Ammon's horn (tissue), 1 donor: ENCODE data around the gene SGCB.

Experiments
- DNase-seq: peaks from one replicate; pipeline ENCODE4 v3.0.0-alpha.2; 2016; ENCODE audit warnings: low spot score

The SGCB gene

DNA sequence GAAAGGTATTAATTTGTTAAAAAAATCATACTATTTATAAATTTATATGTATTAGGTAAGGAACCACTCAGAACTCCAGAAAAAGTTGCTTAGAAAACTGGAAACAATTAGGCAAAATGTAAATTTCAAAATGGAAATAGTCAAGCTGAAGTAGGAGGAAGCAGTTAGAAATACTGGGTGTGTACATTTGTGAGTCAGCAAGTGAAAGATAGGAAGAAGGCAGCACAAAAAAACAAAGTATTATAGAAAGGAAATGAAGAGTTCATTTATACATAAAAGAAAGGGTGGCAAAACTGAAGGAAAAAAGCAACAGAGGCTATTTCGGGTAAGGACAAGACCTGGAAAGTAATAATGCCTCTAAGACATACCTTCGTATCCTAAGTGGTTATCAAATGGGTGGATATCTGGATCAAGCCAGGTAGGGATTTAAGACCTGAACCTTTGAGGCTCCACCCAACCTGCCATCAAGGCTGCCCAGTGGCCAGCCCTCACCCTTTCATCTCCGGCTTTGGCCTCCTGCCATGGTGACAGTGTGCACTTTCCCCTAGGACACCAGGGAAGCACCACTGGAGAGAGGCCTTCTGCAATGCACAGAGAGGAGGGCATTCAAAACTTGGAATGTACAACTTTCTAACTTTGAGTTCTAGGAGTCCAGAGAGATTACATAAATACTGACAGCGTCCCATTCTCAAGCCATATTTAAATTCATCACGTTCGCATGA lies 18.0 kb downstream of the SGCB start, which contains the start of gene LRRC66:
TSS of gene LRRC66 (minus strand) at position 428 of the 722 bp plus-strand sequence. CDS start 2,750 bp downstream, outside the sequence.
- no peak for DNase-seq

DNA sequence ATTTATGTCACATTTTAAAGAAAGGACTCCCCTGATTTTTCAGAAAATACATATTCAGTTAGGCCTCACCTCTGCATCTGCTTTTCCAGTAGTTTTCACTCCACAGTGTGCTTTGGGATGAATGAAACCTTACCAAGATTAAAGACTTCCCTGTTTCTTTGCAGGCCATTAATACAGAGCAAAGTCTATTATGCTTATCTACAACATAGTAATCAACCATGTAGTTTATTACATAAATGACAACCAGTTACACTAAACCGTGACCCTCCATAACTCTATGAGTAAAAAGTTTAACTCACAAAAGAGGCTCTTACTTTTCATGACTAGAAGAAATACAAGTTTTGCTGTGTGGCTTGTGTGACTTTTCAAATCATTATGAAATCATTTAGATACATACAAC lies 20.3 kb downstream of the SGCB start:
- DNase-seq = no peak

GRCh38 chr4:52016981-52017380 lies 21.1 kb downstream of the SGCB start:
- DNase-seq = no peak

DNA sequence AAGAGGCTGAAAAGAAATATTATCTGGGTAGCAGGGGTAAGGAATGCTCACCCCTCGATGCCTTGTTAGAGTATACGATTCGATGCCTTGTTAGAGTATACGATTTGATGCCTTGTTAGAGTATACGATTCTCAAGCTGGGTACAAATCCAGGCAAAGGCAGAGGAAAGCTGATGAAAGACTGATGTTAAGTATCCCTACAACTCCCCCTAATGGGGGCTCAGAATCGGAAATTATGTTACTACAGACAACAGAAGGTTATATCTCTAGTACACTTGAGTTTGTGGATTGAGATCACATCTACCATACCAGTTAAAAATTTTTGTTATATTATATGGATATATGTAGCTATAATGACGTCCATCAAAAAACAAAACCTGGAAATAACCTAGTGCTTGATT lies 22.7 kb downstream of the SGCB start:
- no peak for DNase-seq

- DNase-seq = no peak
These were observed 23.2 kb downstream of the SGCB start for GRCh38 chr4:52014903-52015302.

GRCh38 chr4:52012651-52013050 lies 25.4 kb downstream of the SGCB start:
- no peak for DNase-seq

GRCh38 chr4:52010986-52011385 lies 27.1 kb downstream of the SGCB start:
- no peak for DNase-seq

DNA sequence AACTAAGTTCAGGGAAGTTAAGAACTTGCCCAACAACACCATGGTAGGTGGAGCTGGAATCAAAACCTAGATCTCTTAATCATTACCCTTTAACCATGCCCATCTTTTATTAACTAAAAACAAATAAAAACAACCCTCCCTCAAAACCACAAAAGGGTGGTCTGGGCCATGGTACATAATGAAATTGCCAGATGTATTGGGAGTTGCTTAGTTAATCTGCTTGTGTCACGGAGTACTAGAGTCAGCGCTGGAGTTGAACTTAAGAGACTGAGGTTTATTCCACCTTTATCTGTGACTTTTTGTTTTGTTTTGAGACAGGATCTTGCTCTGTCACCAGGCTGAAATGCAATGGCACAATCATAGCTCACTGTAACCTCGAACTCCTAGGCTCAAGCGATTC lies 31.2 kb downstream of the SGCB start:
- no peak for DNase-seq

- no peak for DNase-seq
These were observed 32.4 kb downstream of the SGCB start for GRCh38 chr4:52005604-52006273.

GRCh38 chr4:52004414-52004813 lies 33.7 kb downstream of the SGCB start:
- DNase-seq = no peak

DNA sequence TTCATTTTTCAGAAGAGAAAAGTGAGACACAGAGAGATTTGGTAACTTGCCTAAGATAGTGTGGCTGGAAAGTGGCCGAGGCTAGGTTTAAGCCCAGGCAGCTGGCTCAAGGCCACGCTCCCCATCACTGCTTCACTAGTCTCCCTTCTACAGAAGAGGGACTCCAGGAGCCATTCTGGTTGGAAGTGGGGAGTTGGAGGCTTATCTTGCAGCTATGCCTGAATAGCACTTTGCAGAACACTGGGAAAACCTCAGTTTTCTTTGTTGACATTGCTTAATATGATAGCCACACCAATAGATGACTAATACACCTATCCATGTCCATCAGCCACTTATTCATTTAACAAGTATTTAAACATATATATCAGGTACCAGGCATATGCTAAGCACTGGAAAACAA lies 36.5 kb downstream of the SGCB start:
- no peak for DNase-seq

DNA sequence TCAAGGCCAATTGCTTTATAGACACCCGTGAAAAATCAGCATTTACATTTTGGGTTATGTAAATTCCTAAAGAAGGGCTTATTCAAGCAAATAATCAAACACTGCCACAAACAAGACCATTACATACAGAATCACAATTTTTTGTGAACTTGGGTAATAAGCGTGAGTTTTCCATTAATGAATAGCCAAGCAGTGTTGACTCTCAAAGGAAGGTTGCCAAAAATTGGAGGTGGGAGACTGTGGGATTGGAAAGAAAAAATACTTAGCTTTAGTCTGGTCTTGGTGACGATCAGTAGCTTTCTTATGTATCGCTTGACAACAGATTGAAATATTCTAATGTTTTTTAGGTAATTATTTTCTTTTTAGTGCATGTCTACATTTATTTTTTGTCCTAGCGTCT lies 38.8 kb downstream of the SGCB start:
- no peak for DNase-seq

DNA sequence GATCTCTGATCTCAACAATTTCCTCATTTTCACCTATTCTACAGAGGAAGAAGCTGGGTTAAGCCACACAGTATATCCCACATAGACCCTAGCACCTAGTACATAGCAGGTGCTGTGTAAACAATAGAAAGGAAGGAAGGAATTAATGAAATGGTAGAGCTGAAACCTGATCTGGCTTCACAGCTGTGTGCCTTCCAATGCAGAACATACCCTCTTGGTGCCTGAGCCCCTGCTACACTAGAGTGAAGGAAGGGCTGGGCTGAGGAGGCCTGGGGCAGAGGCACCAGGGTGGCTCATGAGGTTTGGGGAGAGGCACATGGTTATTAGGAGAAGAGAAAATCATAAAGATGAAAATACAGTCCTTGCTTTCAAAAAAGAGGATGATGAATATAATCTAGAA lies 39.3 kb downstream of the SGCB start:
- DNase-seq = no peak

- no peak for DNase-seq
These were observed 40.5 kb downstream of the SGCB start for GRCh38 chr4:51997647-51998046.

DNA sequence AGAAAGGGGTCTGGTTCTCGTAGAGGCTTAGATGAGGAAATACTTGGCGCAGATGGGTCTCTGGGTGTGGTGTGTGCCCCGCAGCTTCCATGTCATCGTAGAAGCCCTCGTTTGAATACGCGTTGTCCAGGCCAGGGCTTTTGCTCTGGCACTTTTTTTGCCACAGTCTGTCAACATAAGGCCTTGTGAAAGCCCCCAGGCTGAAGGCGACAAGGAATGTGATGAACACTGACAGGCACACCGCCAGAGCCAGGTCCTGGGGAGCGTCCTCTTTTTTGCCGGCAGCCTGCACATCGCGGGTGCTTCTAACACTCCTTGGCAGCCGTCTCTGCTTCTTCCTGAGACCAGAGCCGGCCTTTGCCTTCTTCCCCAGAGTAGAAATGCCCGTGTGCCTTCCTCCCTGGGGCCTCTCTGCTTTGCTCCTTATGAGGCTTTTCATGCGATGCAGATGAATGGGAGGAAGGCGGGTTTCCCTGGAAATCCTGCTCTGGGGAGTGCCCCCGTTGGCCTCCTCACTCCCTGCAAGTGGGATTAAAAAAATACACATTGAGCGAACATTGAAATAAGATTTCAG lies 42.4 kb downstream of the SGCB start:
- no peak for DNase-seq
